ENCODE data around the gene NDUFB11. TPM values are rescaled to one million over a fixed set of nuclear protein-coding genes. Genes with fewer than 3 reads are reported as not detected.

NDUFB11 gene
- 81.4 TPM for polyA plus RNA-seq
- long read RNA-seq, donor 1, transcript NDUFB11-201 (3 exons, 948 nt): minor isoform, 14 of 66 reads
- long read RNA-seq, donor 1, transcript NDUFB11-202 (3 exons, 1,388 nt): major isoform, 52 of 66 reads
- long read RNA-seq, donor 1, partial matches to known transcripts: 0 of 66 reads
- long read RNA-seq, donor 1, other reads (novel, unspliced or antisense): 0 of 66 reads
- long read RNA-seq, donor 2, transcript NDUFB11-202 (3 exons, 1,388 nt): major isoform, 93 of 125 reads
- long read RNA-seq, donor 2, transcript NDUFB11-201 (3 exons, 948 nt): minor isoform, 32 of 125 reads
- long read RNA-seq, donor 2, partial matches to known transcripts: 0 of 125 reads
- long read RNA-seq, donor 2, other reads (novel, unspliced or antisense): 0 of 125 reads
- long read RNA-seq, donor 3, transcript NDUFB11-201 (3 exons, 948 nt): minor isoform, 41 of 241 reads
- long read RNA-seq, donor 3, transcript NDUFB11-202 (3 exons, 1,388 nt): major isoform, 187 of 241 reads
- long read RNA-seq, donor 3, partial matches to known transcripts: 13 of 241 reads
- long read RNA-seq, donor 3, other reads (novel, unspliced or antisense): 0 of 241 reads
- long read RNA-seq, donor 4, transcript NDUFB11-201 (3 exons, 948 nt): minor isoform, 7 of 26 reads
- long read RNA-seq, donor 4, transcript NDUFB11-202 (3 exons, 1,388 nt): major isoform, 19 of 26 reads
- long read RNA-seq, donor 4, partial matches to known transcripts: 0 of 26 reads
- long read RNA-seq, donor 4, other reads (novel, unspliced or antisense): 0 of 26 reads
- long read RNA-seq, donor 5, transcript NDUFB11-202 (3 exons, 1,388 nt): major isoform, 36 of 51 reads
- long read RNA-seq, donor 5, transcript NDUFB11-201 (3 exons, 948 nt): minor isoform, 15 of 51 reads
- long read RNA-seq, donor 5, partial matches to known transcripts: 0 of 51 reads
- long read RNA-seq, donor 5, other reads (novel, unspliced or antisense): 0 of 51 reads
- long read RNA-seq, donor 6, transcript NDUFB11-201 (3 exons, 948 nt): minor isoform, 24 of 140 reads
- long read RNA-seq, donor 6, transcript NDUFB11-202 (3 exons, 1,388 nt): major isoform, 104 of 140 reads
- long read RNA-seq, donor 6, partial matches to known transcripts: 12 of 140 reads
- long read RNA-seq, donor 6, other reads (novel, unspliced or antisense): 0 of 140 reads
- long read RNA-seq, donor 7, transcript NDUFB11-201 (3 exons, 948 nt): minor isoform, 15 of 78 reads
- long read RNA-seq, donor 7, transcript NDUFB11-202 (3 exons, 1,388 nt): major isoform, 63 of 78 reads
- long read RNA-seq, donor 7, partial matches to known transcripts: 0 of 78 reads
- long read RNA-seq, donor 7, other reads (novel, unspliced or antisense): 0 of 78 reads
- long read RNA-seq, donor 8, transcript NDUFB11-202 (3 exons, 1,388 nt): major isoform, 175 of 212 reads
- long read RNA-seq, donor 8, transcript NDUFB11-201 (3 exons, 948 nt): minor isoform, 37 of 212 reads
- long read RNA-seq, donor 8, partial matches to known transcripts: 0 of 212 reads
- long read RNA-seq, donor 8, other reads (novel, unspliced or antisense): 0 of 212 reads
- long read RNA-seq, donor 9, transcript NDUFB11-201 (3 exons, 948 nt): minor isoform, 42 of 182 reads
- long read RNA-seq, donor 9, transcript NDUFB11-202 (3 exons, 1,388 nt): major isoform, 135 of 182 reads
- long read RNA-seq, donor 9, partial matches to known transcripts: 5 of 182 reads
- long read RNA-seq, donor 9, other reads (novel, unspliced or antisense): 0 of 182 reads
- long read RNA-seq, donor 10, transcript NDUFB11-201 (3 exons, 948 nt): minor isoform, 46 of 153 reads
- long read RNA-seq, donor 10, transcript NDUFB11-202 (3 exons, 1,388 nt): major isoform, 100 of 153 reads
- long read RNA-seq, donor 10, partial matches to known transcripts: 7 of 153 reads
- long read RNA-seq, donor 10, other reads (novel, unspliced or antisense): 0 of 153 reads
- long read RNA-seq, donor 11, transcript NDUFB11-202 (3 exons, 1,388 nt): major isoform, 70 of 90 reads
- long read RNA-seq, donor 11, transcript NDUFB11-201 (3 exons, 948 nt): minor isoform, 20 of 90 reads
- long read RNA-seq, donor 11, partial matches to known transcripts: 0 of 90 reads
- long read RNA-seq, donor 11, other reads (novel, unspliced or antisense): 0 of 90 reads

DNA sequence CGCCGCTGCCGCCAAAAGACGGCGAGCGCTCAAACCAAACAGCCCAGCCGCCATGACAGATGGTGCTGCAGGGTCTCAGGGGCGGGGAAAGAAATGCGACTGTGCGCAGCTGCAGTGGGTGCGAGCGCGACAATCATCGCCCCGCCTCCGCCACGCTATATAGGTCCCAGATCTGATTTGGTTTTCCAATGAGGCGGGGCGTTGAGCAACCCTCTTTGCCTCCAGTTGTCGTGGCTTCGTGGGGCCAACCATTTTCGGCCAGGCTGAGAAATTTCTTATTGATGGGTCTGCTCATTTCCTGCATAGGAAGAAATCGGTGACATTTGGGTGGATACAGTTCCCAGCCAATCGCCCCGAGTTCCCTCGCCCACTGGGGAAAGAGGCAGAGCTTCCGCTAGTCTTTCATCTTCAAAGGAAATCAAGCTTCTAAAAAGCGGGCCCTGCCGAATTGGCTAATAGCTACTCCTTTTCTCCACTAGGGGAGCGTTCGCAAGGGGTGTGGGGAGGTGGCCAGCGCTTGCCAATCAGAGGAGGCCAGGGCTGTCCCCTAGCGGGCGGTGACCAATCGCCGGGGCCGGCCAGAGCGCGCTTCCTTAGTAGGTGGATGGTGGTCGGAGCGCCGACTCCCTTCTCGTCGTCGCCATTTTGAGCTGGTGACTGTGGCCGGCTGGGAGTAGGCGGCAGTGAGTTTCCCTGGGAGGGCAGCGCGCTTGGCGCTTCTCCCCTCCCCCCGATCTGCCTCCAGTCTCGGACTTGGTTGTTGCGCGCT is at the start of gene NDUFB11, which contains the start of gene RBM10:
Gene NDUFB11 (minus strand): TSS at position 77 of the 769 bp plus-strand sequence. CDS start 23 bp downstream, at position 54.
Gene RBM10 (plus strand): TSS at position 596 of the 769 bp plus-strand sequence. CDS start 2,261 bp downstream, outside the sequence.
- H3K27me3 ChIP-seq (ENCODE audit: control insufficient read depth, insufficient read depth, low read length): no peaks in the 10 kb centered on the region
- WGBS (ENCODE audit: insufficient coverage, low lambda C conversion rate): no CpG with 5 or more reads among the region's 54 CpGs
- H3K27ac ChIP-seq (ENCODE audit: low read length): peak within 1 kb of the TSS; percentile 98
- H3K36me3 ChIP-seq (ENCODE audit: control insufficient read depth, insufficient read depth, low read length): peaks cover 15% of the 10 kb centered on the region
- no peaks in the 10 kb centered on the region for H3K9me3 ChIP-seq (ENCODE audit: control insufficient read depth, low read depth, low read length)
- H3K4me3 ChIP-seq (ENCODE audit: low read length): peak within 1 kb of the TSS; percentile 88
- peak; percentile 90 to 92 for DNase-seq
- peaks cover 9% of the 10 kb centered on the region for H3K4me1 ChIP-seq (ENCODE audit: control insufficient read depth, insufficient read depth, low read length)

DNA sequence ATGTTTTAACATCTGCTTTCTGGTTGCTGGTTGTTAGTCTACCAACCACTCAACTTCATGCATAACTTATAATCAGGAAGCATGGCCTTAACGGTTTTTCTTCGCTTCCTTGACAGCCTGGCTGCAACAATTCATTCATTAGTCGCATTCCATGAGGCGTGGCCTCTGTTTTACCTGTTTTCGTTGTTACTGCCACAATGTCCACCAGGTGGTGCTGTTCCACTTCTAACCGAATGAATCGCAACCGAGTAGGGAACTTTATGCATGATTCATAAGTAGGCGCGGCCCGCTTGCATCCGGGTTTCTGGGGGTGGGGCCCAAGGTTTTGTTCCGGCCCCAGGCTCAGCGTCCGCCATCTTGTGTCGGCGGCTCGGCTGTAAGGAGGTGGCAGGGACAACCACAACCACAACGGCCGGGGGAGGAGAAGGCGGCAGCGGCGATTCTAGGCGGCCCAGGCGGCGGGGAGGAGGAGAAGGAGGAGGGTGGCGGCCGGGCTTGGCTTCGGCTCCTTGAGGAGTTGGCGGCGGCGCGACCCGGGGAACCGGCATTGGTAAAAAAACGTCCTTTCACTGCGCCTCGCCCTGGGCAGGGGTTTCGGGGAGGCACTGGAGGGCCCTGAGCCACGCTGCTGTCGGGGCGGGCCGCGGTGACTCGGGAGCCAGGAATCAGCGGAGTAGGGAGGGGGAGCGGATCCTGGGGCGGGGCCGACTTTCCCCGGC is 49.1 kb upstream of the NDUFB11 start, which contains the start of gene UBA1:
Gene UBA1 (plus strand): TSS at position 355 of the 719 bp plus-strand sequence. CDS start 4,974 bp downstream, outside the sequence.
- peaks cover 14% of the 10 kb centered on the region for H3K36me3 ChIP-seq (ENCODE audit: control insufficient read depth, insufficient read depth, low read length)
- H3K4me3 ChIP-seq (ENCODE audit: low read length): peak within 1 kb of the TSS; percentile 98
- H3K4me1 ChIP-seq (ENCODE audit: control insufficient read depth, insufficient read depth, low read length): peaks cover 25% of the 10 kb centered on the region
- no CpG with 5 or more reads among the region's 50 CpGs for WGBS (ENCODE audit: insufficient coverage, low lambda C conversion rate)
- peak; percentile 92 to 96 for DNase-seq
- H3K27ac ChIP-seq (ENCODE audit: low read length): peak within 1 kb of the TSS; percentile 93
- no peaks in the 10 kb centered on the region for H3K27me3 ChIP-seq (ENCODE audit: control insufficient read depth, insufficient read depth, low read length)
- no peaks in the 10 kb centered on the region for H3K9me3 ChIP-seq (ENCODE audit: control insufficient read depth, low read depth, low read length)

DNA sequence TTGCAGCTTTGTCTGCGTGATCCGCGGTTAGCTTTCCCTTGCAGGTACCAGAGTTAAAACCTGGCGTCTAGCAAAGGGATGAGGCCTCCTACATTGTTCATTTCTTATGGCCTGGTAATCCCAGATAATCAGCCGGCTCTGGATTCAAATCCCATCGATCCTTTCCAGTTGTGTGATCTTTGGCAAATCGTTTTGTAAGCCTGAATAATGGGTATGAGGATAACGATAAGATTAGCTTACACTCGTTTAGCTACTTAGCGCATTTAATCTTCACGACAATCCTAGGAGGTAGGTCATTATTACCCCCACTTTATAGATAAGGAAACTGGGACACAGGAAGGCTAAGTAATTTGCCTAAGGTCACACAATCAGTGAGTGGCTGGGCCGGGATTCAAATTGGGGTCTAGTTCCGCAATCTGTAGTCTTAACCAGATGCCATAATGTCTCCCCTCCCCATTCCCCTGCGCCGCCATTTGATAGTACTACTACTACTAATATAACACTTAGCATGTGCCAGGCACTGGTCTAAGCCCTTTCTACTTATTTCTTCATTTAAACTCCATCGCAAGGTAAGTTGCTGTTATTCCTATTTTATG is 47.4 kb upstream of the NDUFB11 start:
- WGBS (ENCODE audit: insufficient coverage, low lambda C conversion rate): no CpG with 5 or more reads among the region's 16 CpGs
- H3K27ac ChIP-seq (ENCODE audit: low read length): no peak overlapping the region
- H3K27me3 ChIP-seq (ENCODE audit: control insufficient read depth, insufficient read depth, low read length): no peaks in the 10 kb centered on the region
- peaks cover 7% of the 10 kb centered on the region for H3K36me3 ChIP-seq (ENCODE audit: control insufficient read depth, insufficient read depth, low read length)
- H3K4me1 ChIP-seq (ENCODE audit: control insufficient read depth, insufficient read depth, low read length): peaks cover 21% of the 10 kb centered on the region
- DNase-seq: no peak
- no peaks in the 10 kb centered on the region for H3K9me3 ChIP-seq (ENCODE audit: control insufficient read depth, low read depth, low read length)
- H3K4me3 ChIP-seq (ENCODE audit: low read length): peak overlapping the region; percentile 55

DNA sequence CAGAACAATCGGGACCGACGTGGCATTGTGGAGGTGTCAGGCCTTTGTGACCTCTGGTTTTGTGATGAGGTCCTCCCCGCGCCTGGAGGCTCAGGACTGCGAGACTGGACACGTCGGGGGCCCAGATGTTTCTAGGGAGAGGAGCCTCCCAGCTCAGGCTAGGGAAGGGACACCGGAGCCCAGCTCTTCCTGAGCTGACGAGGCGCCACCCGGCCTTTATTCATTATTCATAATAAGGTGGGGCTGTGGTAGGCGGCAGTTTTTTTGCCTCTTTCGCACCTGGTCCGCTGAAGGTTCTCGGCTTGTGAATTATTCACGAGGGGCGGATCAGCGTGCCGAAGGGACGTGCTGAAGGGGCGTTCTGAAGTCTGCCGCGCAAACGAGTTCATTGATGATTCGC is 46.8 kb upstream of the NDUFB11 start:
- H3K27me3 ChIP-seq (ENCODE audit: control insufficient read depth, insufficient read depth, low read length): no peaks in the 10 kb centered on the region
- no peaks in the 10 kb centered on the region for H3K9me3 ChIP-seq (ENCODE audit: control insufficient read depth, low read depth, low read length)
- H3K4me1 ChIP-seq (ENCODE audit: control insufficient read depth, insufficient read depth, low read length): peaks cover 17% of the 10 kb centered on the region
- H3K36me3 ChIP-seq (ENCODE audit: control insufficient read depth, insufficient read depth, low read length): peaks cover 12% of the 10 kb centered on the region
- H3K27ac ChIP-seq (ENCODE audit: low read length): no peak overlapping the region
- DNase-seq: peak in 1 of 2 donors; percentile 29
- peak overlapping the region; percentile 55 for H3K4me3 ChIP-seq (ENCODE audit: low read length)
- no CpG with 5 or more reads among the region's 26 CpGs for WGBS (ENCODE audit: insufficient coverage, low lambda C conversion rate)

DNA sequence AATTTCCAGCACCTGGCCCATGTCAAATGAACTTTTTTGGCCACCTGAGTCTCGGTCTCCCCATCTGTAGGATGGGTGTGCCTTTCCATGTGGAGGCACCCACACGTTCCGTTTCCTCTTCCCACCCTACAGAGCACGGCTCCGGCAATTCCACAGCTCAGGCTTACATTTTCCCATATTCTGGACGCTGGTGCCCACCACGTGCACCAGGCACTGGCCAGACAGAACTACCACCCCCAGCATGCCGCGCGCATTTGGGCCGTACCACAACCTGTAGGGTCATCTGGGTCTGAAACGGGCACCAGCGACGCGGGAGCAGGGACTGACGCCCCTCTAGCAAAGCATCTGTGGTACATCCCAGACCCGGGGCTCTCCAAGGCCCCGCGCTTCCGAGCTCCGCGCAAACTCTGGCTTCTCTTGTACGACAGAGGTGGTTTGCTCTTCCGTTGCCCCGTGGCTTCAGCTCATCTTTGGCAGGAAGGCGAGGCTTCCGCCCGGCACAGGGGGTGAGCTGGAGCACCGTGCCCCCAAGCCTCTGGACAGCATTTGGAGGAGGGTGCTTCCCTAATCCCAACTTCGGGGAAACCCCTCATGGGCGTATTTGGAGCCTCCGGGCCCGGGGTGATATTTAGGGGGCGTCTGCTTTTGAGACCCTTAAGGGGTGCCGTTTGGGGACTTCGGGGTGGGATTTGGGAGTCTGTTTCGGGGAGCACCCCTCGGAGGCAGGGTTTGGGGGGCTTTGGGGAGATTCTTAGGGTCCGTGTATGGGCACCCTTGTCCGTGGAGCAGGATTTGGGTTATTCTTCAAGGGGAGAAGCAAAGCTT is 46.2 kb upstream of the NDUFB11 start:
- Histone ChIP-seq H3K27me3 (ENCODE audit: control insufficient read depth, insufficient read depth, low read length) (no peaks in the 10 kb centered on the region), H3K4me1 (ENCODE audit: control insufficient read depth, insufficient read depth, low read length) (peaks cover 11% of the 10 kb centered on the region), H3K27ac (ENCODE audit: low read length) (no peak overlapping the region), H3K4me3 (ENCODE audit: low read length) (peak overlapping the region; percentile 55), H3K9me3 (ENCODE audit: control insufficient read depth, low read depth, low read length) (no peaks in the 10 kb centered on the region), H3K36me3 (ENCODE audit: control insufficient read depth, insufficient read depth, low read length) (peaks cover 10% of the 10 kb centered on the region)
- peak; percentile 84 to 88 for DNase-seq
- no CpG with 5 or more reads among the region's 40 CpGs for WGBS (ENCODE audit: insufficient coverage, low lambda C conversion rate)

DNA sequence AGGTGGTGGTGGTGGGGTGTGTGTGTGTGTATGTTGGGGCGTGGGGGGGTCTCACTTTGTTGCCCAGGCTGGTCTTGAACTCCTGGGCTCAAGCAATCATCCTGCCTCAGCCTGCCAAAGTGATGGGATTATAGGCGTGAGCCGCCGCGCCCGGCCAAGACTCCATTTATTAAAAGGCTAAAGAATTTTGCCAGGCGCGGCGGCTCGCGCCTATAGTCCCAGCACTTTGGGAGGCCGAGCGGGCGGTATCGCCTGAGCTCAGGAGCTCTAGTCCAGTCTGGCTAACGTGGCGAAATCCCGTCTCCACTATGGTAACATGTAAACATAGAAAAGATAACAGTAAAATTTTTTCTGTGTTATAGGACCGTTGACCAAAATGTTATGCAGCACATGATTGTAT is 45.4 kb upstream of the NDUFB11 start:
- Histone ChIP-seq H3K27me3 (ENCODE audit: control insufficient read depth, insufficient read depth, low read length) (no peaks in the 10 kb centered on the region), H3K4me1 (ENCODE audit: control insufficient read depth, insufficient read depth, low read length) (peaks cover 5% of the 10 kb centered on the region), H3K9me3 (ENCODE audit: control insufficient read depth, low read depth, low read length) (no peaks in the 10 kb centered on the region), H3K27ac (ENCODE audit: low read length) (no peak overlapping the region), H3K4me3 (ENCODE audit: low read length) (no peak overlapping the region), H3K36me3 (ENCODE audit: control insufficient read depth, insufficient read depth, low read length) (peaks cover 16% of the 10 kb centered on the region)
- DNase-seq: no peak
- WGBS (ENCODE audit: insufficient coverage, low lambda C conversion rate): no CpG with 5 or more reads among the region's 19 CpGs

DNA sequence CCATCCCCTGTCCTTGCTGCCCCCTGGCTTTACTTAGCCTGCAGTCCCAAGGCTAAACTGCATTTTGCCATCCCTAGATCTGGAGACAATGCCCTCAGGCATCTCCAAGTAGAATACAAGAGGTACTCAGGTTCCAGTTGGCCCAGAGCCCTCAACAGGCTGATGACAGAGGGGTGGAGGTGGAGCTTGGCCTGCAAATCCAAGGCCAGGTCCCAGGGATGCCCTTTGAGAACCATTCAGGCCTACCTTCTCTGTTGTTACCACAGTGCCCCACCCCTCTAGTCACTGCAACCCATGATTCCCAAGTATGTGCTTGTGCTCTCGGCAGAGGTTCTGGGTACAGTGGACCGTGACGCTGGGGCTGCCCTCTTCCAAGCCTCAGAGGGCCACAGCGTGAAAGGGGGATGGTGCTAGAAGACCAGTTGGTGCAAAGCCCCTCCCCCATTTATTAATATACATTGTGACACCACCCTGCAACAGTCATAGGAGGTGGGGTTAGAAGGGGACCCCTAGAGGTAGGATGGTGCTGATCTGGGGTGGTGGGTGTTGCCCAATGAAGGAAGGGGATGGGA is 42.7 kb upstream of the NDUFB11 start:
- DNase-seq: no peak
- Histone ChIP-seq H3K4me3 (ENCODE audit: low read length) (no peak overlapping the region), H3K27me3 (ENCODE audit: control insufficient read depth, insufficient read depth, low read length) (no peaks in the 10 kb centered on the region), H3K9me3 (ENCODE audit: control insufficient read depth, low read depth, low read length) (no peaks in the 10 kb centered on the region), H3K4me1 (ENCODE audit: control insufficient read depth, insufficient read depth, low read length) (peaks cover 2% of the 10 kb centered on the region), H3K27ac (ENCODE audit: low read length) (no peak overlapping the region), H3K36me3 (ENCODE audit: control insufficient read depth, insufficient read depth, low read length) (peaks cover 28% of the 10 kb centered on the region)
- no CpG with 5 or more reads among the region's 4 CpGs for WGBS (ENCODE audit: insufficient coverage, low lambda C conversion rate)
